GM23338 (cell line): ENCODE measurements around the gene SORL1. TPM values are rescaled to one million over a fixed set of nuclear protein-coding genes. Genes with fewer than 3 reads are reported as not detected.

ENCODE experiments used
- ATAC-seq: fragments of 200-7000 bp; cut with Tn5 transposase; 3 replicates; pipeline ENCODE4 v1.9.1; 2020
- DNase-seq: peaks from one replicate; pipeline ENCODE4 v3.0.0-alpha.2; 2015; ENCODE audit warnings: low spot score
- H2AFZ ChIP-seq: fragments of 200-600 bp; sonication (generic); 2 replicates; pipeline ENCODE4 v1.8.0; 2016; ENCODE audit warnings: antibody characterized with exemption, mild to moderate bottlenecking, moderate library complexity
- H3F3A ChIP-seq: fragments of 200-600 bp; sonication (generic); replicated peaks from 2 replicates; pipeline ENCODE4 v1.8.0; 2017; ENCODE audit warnings: antibody characterized with exemption, mixed run types, low read depth
- H3K27ac ChIP-seq: fragments of 200-600 bp; sonication (generic); 2 replicates; pipeline ENCODE4 v1.6.1; 2016; ENCODE audit warnings: low read depth
- H3K27me3 ChIP-seq: fragments of 200-600 bp; sonication (generic); 2 replicates; pipeline ENCODE4 v1.8.0; 2016; ENCODE audit warnings: mild to moderate bottlenecking, mixed run types, moderate library complexity; ENCODE audit not compliant: insufficient read depth
- H3K36me3 ChIP-seq: fragments of 200-600 bp; sonication (generic); 2 replicates; pipeline ENCODE4 v1.8.0; 2016; ENCODE audit warnings: mild to moderate bottlenecking; ENCODE audit not compliant: insufficient read depth
- H3K4me1 ChIP-seq: fragments of 200-600 bp; sonication (generic); 2 replicates; pipeline ENCODE4 v1.8.0; 2016; ENCODE audit warnings: mild to moderate bottlenecking, moderate library complexity; ENCODE audit not compliant: insufficient read depth
- H3K4me2 ChIP-seq: fragments of 200-600 bp; sonication (generic); 2 replicates; pipeline ENCODE4 v1.7.1; 2017; ENCODE audit warnings: mixed run types
- H3K4me3 ChIP-seq: fragments of 200-600 bp; sonication (generic); 2 replicates; pipeline ENCODE4 v1.6.1; 2016; ENCODE audit warnings: mixed run types
- H3K79me2 ChIP-seq: fragments of 200-600 bp; sonication (generic); replicated peaks from 2 replicates; pipeline ENCODE4 v1.8.0; 2017; ENCODE audit warnings: mild to moderate bottlenecking; ENCODE audit not compliant: insufficient read depth
- H3K9me2 ChIP-seq: fragments of 200-600 bp; sonication (generic); 2 replicates; pipeline ENCODE4 v1.8.0; 2017; ENCODE audit not compliant: insufficient read depth
- H4K20me1 ChIP-seq: fragments of 200-600 bp; sonication (generic); replicated peaks from 2 replicates; pipeline ENCODE4 v1.8.0; 2017; ENCODE audit warnings: mild to moderate bottlenecking; ENCODE audit not compliant: insufficient read depth
- H3K27ac Mint-ChIP-seq: 2 replicates; pipeline ENCODE4 v1.8.0; 2020; ENCODE audit warnings: inconsistent platforms, mild to moderate bottlenecking, moderate library complexity, mixed read lengths
- H3K27me3 Mint-ChIP-seq: 3 replicates; pipeline ENCODE4 v1.8.0; 2022; ENCODE audit warnings: low read depth, mild to moderate bottlenecking, moderate library complexity, mixed read lengths, inconsistent platforms; ENCODE audit not compliant: insufficient read depth, poor library complexity
- H3K36me3 Mint-ChIP-seq: 3 replicates; pipeline ENCODE4 v1.8.0; 2021; ENCODE audit warnings: low read depth, mild to moderate bottlenecking, inconsistent platforms, moderate library complexity, mixed read lengths
- H3K4me1 Mint-ChIP-seq: 3 replicates; pipeline ENCODE4 v1.8.0; 2020; ENCODE audit warnings: mild to moderate bottlenecking, inconsistent platforms, mixed read lengths
- H3K4me3 Mint-ChIP-seq: 3 replicates; pipeline ENCODE4 v1.8.0; 2021; ENCODE audit warnings: moderate library complexity, mild to moderate bottlenecking, inconsistent platforms, mixed read lengths
- H3K9me3 Mint-ChIP-seq: 3 replicates; pipeline ENCODE4 v1.8.0; 2020; ENCODE audit warnings: moderate library complexity, mild to moderate bottlenecking, inconsistent platforms, mixed read lengths
- CREB1 ChIP-seq: fragments of 250-450 bp; sonication (Bioruptor Pico); IDR thresholded peaks from 2 replicates; pipeline ENCODE4 v1.5.0; 2020; ENCODE audit warnings: low read depth, mild to moderate bottlenecking, moderate library complexity
- CTCF ChIP-seq, 2 experiments: fragments of 200-600 bp in 1 of 2; sonication (generic) in 1 of 2; conservative IDR thresholded peaks; 2 replicates each; pipeline versions ENCODE4 v1.5.1 to v1.6.1; 2016 to 2017; ENCODE audit warnings: antibody characterized with exemption in 2 of 2, low read depth in 2 of 2, mild to moderate bottlenecking in 2 of 2, moderate library complexity in 1 of 2
- ETS1 ChIP-seq: IDR thresholded peaks from 2 replicates; pipeline ENCODE4 v1.6.1; 2016; ENCODE audit warnings: antibody characterized with exemption
- EZH2 ChIP-seq: fragments of 200-600 bp; sonication (generic); IDR thresholded peaks from one replicate; pipeline ENCODE4 v1.8.0; 2017; ENCODE audit warnings: antibody characterized with exemption, mild to moderate bottlenecking, low read depth; ENCODE audit not compliant: unreplicated experiment
- EZH2phosphoT487 ChIP-seq: fragments of 200-600 bp; sonication (generic); IDR thresholded peaks from one replicate; pipeline ENCODE4 v1.8.1; 2018; ENCODE audit warnings: antibody characterized with exemption; ENCODE audit not compliant: unreplicated experiment
- JUNB ChIP-seq: IDR thresholded peaks from one replicate; pipeline ENCODE4 v1.6.1; 2016; ENCODE audit warnings: antibody characterized with exemption; ENCODE audit not compliant: unreplicated experiment
- NANOG ChIP-seq: IDR thresholded peaks from 2 replicates; pipeline ENCODE4 v1.6.1; 2016; ENCODE audit warnings: antibody characterized with exemption, borderline replicate concordance
- POLR2AphosphoS5 ChIP-seq: IDR thresholded peaks from 2 replicates; pipeline ENCODE4 v1.6.1; 2016; ENCODE audit warnings: antibody characterized with exemption, low read depth
- STAT1 ChIP-seq: IDR thresholded peaks from one replicate; pipeline ENCODE4 v1.6.1; 2016; ENCODE audit warnings: antibody characterized with exemption; ENCODE audit not compliant: unreplicated experiment
- ZNF114 ChIP-seq: fragments of 250-450 bp; sonication (Bioruptor Pico); IDR thresholded peaks from 2 replicates; pipeline ENCODE4 v1.5.0; 2020; ENCODE audit warnings: mild to moderate bottlenecking, moderate library complexity
- ZNF331 ChIP-seq: fragments of 250-450 bp; sonication (Bioruptor Pico); IDR thresholded peaks from 2 replicates; pipeline ENCODE4 v1.5.0; 2020; ENCODE audit warnings: low read depth, mild to moderate bottlenecking, moderate library complexity
- ZNF462 ChIP-seq: fragments of 250-450 bp; sonication (Bioruptor Pico); IDR thresholded peaks from 2 replicates; pipeline ENCODE4 v1.5.0; 2020; ENCODE audit warnings: mild to moderate bottlenecking, moderate library complexity
- polyA plus RNA-seq: library from polyadenylated mRNA; unstranded; fragments of >200 nt; fragmentation: Nextera tagmentation; extraction: Ambion mirVana; gene quantifications from 2 replicates; pipeline ENCODE4 v1.2.1, GENCODE V29; 2016
- total RNA-seq: library from RNA; depleted of rRNA; stranded (reverse); fragments of >200 nt; shearing (Covaris generic); gene quantifications from 2 replicates; pipeline ENCODE4 v1.2.3, GENCODE V29; 2014
- TF ChIP-seq, protein P1 (sequence below): IDR thresholded peaks from one replicate; pipeline ENCODE4 v1.6.1; 2018; ENCODE audit warnings: antibody characterized with exemption; ENCODE audit not compliant: unreplicated experiment

SORL1 gene
- total and polyA plus RNA-seq, 2 experiments from 2014 or later, result 23.0 to 78.8 TPM

DNA sequence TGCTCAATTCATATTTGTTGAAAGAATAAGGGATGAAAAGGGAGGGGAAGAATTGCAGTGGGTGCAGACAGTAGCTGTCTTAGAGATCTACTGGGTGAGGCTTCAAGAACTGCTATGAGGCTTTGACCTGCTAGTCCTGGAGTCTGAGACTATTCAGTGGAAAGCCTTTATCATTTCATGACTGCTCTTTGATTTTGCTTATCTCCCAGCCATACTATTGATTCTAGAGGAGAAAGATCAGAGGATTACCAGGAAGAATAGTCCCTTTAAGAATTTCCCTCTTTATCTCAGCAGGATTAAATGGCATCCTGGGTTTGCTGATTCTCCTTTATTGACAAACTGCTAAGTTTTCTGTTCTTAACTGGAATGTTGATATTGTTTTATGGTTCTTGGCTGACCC is 108.1 kb downstream of the SORL1 start:
- H2AFZ ChIP-seq, result no peak overlapping the region
- no peak overlapping the region for H3K4me2 ChIP-seq
- H3K79me2 ChIP-seq, result peaks cover 6% of the 10 kb centered on the region; the same call in 1 of the 2 replicates
- no peak overlapping the region for H3K4me3 Mint-ChIP-seq
- H3K9me2 ChIP-seq, result no peaks in the 10 kb centered on the region
- no peaks in the 10 kb centered on the region for H3K27me3 ChIP-seq
- H4K20me1 ChIP-seq, result no peaks in the 10 kb centered on the region
- H3K9me3 Mint-ChIP-seq, result no peaks in the 10 kb centered on the region
- peaks cover 24% of the 10 kb centered on the region; the same call in 1 of the 2 replicates for H3K36me3 ChIP-seq
- TF ChIP-seq, protein P1, sequence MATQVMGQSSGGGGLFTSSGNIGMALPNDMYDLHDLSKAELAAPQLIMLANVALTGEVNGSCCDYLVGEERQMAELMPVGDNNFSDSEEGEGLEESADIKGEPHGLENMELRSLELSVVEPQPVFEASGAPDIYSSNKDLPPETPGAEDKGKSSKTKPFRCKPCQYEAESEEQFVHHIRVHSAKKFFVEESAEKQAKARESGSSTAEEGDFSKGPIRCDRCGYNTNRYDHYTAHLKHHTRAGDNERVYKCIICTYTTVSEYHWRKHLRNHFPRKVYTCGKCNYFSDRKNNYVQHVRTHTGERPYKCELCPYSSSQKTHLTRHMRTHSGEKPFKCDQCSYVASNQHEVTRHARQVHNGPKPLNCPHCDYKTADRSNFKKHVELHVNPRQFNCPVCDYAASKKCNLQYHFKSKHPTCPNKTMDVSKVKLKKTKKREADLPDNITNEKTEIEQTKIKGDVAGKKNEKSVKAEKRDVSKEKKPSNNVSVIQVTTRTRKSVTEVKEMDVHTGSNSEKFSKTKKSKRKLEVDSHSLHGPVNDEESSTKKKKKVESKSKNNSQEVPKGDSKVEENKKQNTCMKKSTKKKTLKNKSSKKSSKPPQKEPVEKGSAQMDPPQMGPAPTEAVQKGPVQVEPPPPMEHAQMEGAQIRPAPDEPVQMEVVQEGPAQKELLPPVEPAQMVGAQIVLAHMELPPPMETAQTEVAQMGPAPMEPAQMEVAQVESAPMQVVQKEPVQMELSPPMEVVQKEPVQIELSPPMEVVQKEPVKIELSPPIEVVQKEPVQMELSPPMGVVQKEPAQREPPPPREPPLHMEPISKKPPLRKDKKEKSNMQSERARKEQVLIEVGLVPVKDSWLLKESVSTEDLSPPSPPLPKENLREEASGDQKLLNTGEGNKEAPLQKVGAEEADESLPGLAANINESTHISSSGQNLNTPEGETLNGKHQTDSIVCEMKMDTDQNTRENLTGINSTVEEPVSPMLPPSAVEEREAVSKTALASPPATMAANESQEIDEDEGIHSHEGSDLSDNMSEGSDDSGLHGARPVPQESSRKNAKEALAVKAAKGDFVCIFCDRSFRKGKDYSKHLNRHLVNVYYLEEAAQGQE, result no peak
- TF ChIP-seq CTCF (conservative IDR thresholded peaks at IDR 0.05; ENCODE audit: low read depth in 2 of 2) (no peak), EZH2phosphoT487 (no peak), ZNF331 (no peak), ZNF462 (no peak), EZH2 (no peak), CREB1 (CRISPR knock-in tag) (no peak), STAT1 (no peak), POLR2AphosphoS5 (no peak), JUNB (no peak), ZNF114 (CRISPR knock-in tag) (no peak), ETS1 (no peak), NANOG (no peak)
- DNase-seq, result no peak
- H3K27ac ChIP-seq, result no peak overlapping the region
- peaks cover 6% of the 10 kb centered on the region; the same call in 2 of the 3 replicates for H3K4me1 Mint-ChIP-seq
- H3K36me3 Mint-ChIP-seq, result peaks cover 29% of the 10 kb centered on the region
- H3F3A ChIP-seq, result no peaks in the 10 kb centered on the region
- H3K4me3 ChIP-seq, result no peak overlapping the region
- 0 out of 2 replicates have a peak, but pooled peaks cover 4% of the 10 kb centered on the region for H3K4me1 ChIP-seq
- H3K27ac Mint-ChIP-seq, result no peak overlapping the region
- ATAC-seq, result no peak
- peaks cover 2% of the 10 kb centered on the region for H3K27me3 Mint-ChIP-seq
